NCI-H748 treated with DMSO at 0.1 percent for 48 hours (cell line): ENCODE data around the gene BRWD1.

Source experiments
- DNase-seq: peaks from one replicate; lab custom pipeline; 2025; lab: John Stamatoyannopoulos, UW

Gene BRWD1

GRCh38 chr21:39134288-39134810, 179.1 kb downstream of the BRWD1 start:
- no peak for DNase-seq
